Heart left ventricle (tissue), 13 donors: ENCODE measurements around the gene AMBP.

Experiments used
- POLR2A ChIP-seq, 2 donors: fragments of 450-650 bp; IDR thresholded peaks; one replicate each; pipeline ENCODE4 v1.6.1; 2017; ENCODE audit warnings: antibody characterized with exemption in 2 of 2, mild to moderate bottlenecking in 2 of 2, moderate library complexity in 2 of 2
- TF ChIP-seq, protein P1 (sequence below), 12 donors: fragments of 200-600 bp; sonication (generic) in 4 of 12; IDR thresholded peaks; one replicate each; pipeline versions ENCODE4 v1.5.0 to v1.8.0; 2018 to 2022; ENCODE audit warnings: antibody characterized with exemption in 12 of 12, mild to moderate bottlenecking in 5 of 12
- donor health status: ischemic (EF 13 %, LVEDD 7.1; RV severe dilation, severe dysfunction).
- donor health status: DM: no; HTN: yes; CAD: no.
- donor health status: DM: no; HTN: no; CAD: no.
- donor health status: ischemic (EF 25% LVEDD 6.9; RV normal size, moderate dysfunction).
- donor health status: ischemic (EF 25% LVEDD 5.7; RV mildly dilated, moderate dysfunction).
- donor health status: ischemic (EF 35%, LVEDD 5.7; RV mildly dilated, moderate dysfunction).
- donor health status: nonischemic (EF 11% LVEDD 7.7; RV severe dilation, severe dysfunction).
- donor health status: DM: yes; HTN: yes; CAD: no.
- donor health status: PGD.
- donor health status: ischemic (EF 29% LVEDD 5.4; RV normal size, mild dysfunction).
- donor health status: nonischemic (EF 23%, LVEDD 6.1; RV moderate dilation, normal function).

DNA sequence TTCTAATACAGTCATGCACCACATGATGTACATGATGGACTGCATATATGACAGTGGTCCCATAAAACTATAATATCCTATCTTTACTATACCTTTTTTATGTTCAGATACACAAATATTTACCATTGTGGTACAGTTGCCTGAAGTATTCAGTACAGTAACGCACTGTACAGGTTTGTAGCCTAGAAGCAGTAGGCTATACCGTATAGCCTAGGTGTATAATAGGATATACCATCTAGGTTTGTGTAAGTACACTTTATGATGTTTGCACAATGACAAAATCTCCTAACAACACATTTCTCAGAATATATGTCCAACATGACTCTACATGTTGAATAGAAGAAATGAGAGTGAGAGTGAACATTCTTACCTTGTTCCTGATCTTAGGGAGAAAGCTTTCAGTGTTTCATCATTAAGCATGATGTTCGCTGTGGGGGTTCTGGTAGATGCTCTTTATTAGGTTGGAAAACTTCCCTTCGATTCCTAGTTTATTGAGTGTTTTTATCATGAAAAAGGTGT lies 31.8 kb downstream of the AMBP start:
- TF ChIP-seq, protein P1, sequence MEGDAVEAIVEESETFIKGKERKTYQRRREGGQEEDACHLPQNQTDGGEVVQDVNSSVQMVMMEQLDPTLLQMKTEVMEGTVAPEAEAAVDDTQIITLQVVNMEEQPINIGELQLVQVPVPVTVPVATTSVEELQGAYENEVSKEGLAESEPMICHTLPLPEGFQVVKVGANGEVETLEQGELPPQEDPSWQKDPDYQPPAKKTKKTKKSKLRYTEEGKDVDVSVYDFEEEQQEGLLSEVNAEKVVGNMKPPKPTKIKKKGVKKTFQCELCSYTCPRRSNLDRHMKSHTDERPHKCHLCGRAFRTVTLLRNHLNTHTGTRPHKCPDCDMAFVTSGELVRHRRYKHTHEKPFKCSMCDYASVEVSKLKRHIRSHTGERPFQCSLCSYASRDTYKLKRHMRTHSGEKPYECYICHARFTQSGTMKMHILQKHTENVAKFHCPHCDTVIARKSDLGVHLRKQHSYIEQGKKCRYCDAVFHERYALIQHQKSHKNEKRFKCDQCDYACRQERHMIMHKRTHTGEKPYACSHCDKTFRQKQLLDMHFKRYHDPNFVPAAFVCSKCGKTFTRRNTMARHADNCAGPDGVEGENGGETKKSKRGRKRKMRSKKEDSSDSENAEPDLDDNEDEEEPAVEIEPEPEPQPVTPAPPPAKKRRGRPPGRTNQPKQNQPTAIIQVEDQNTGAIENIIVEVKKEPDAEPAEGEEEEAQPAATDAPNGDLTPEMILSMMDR (IDR thresholded peaks at IDR 0.05) = no peak
- TF ChIP-seq POLR2A (IDR thresholded peaks at IDR 0.05) = no peak
